GM23248 (cell line): ENCODE results near the gene CD47. TPM values are rescaled to one million over a fixed set of nuclear protein-coding genes. Genes with fewer than 3 reads are reported as not detected.

Source experiments
- DNase-seq: peaks from one replicate; pipeline ENCODE4 v3.0.0-alpha.2; 2015
- H2AFZ ChIP-seq: fragments of 200-600 bp; sonication (generic); 2 replicates; pipeline ENCODE4 v1.6.1; 2016; ENCODE audit warnings: antibody characterized with exemption
- H3F3A ChIP-seq: fragments of 200-600 bp; sonication (generic); 2 replicates; pipeline ENCODE4 v1.6.1; 2016; ENCODE audit warnings: mild to moderate bottlenecking, antibody characterized with exemption, mixed run types; ENCODE audit not compliant: insufficient read depth
- H3K27ac ChIP-seq: fragments of 200-600 bp; sonication (generic); 2 replicates; pipeline ENCODE4 v1.5.1; 2016; ENCODE audit warnings: mild to moderate bottlenecking
- H3K27me3 ChIP-seq: fragments of 200-600 bp; sonication (generic); replicated peaks from 2 replicates; pipeline ENCODE4 v1.6.1; 2016; ENCODE audit warnings: mild to moderate bottlenecking; ENCODE audit not compliant: insufficient read depth
- H3K36me3 ChIP-seq: fragments of 200-600 bp; sonication (generic); 2 replicates; pipeline ENCODE4 v1.6.1; 2016; ENCODE audit warnings: low read depth, mild to moderate bottlenecking
- H3K4me1 ChIP-seq: fragments of 200-600 bp; sonication (generic); 2 replicates; pipeline ENCODE4 v1.6.1; 2016; ENCODE audit warnings: mild to moderate bottlenecking; ENCODE audit not compliant: insufficient read depth
- H3K4me2 ChIP-seq: fragments of 200-600 bp; sonication (generic); one replicate; pipeline ENCODE4 v1.6.1; 2016; ENCODE audit warnings: mild to moderate bottlenecking; ENCODE audit not compliant: unreplicated experiment
- H3K4me3 ChIP-seq: fragments of 200-600 bp; sonication (generic); 2 replicates; pipeline ENCODE4 v1.5.1; 2016; ENCODE audit warnings: mild to moderate bottlenecking
- H3K79me2 ChIP-seq: fragments of 200-600 bp; sonication (generic); 2 replicates; pipeline ENCODE4 v1.6.1; 2016; ENCODE audit warnings: mild to moderate bottlenecking; ENCODE audit not compliant: insufficient read depth
- H3K9ac ChIP-seq: fragments of 200-600 bp; sonication (generic); 2 replicates; pipeline ENCODE4 v1.6.1; 2016; ENCODE audit warnings: mild to moderate bottlenecking
- H3K9me2 ChIP-seq: fragments of 200-600 bp; sonication (generic); 2 replicates; pipeline ENCODE4 v1.6.1; 2016; ENCODE audit warnings: mixed run types, mild to moderate bottlenecking, moderate library complexity; ENCODE audit not compliant: insufficient read depth
- H3K9me3 ChIP-seq: fragments of 200-600 bp; sonication (generic); one replicate; pipeline ENCODE4 v1.6.1; 2017; ENCODE audit warnings: low read depth
- H4K20me1 ChIP-seq: fragments of 200-600 bp; sonication (generic); 2 replicates; pipeline ENCODE4 v1.6.0; 2016; ENCODE audit not compliant: insufficient read depth
- EZH2 ChIP-seq: fragments of 200-600 bp; sonication (generic); IDR thresholded peaks from 2 replicates; pipeline ENCODE4 v1.6.1; 2018; ENCODE audit warnings: antibody characterized with exemption, mild to moderate bottlenecking; ENCODE audit not compliant: insufficient read depth, poor library complexity, severe bottlenecking
- EZH2phosphoT487 ChIP-seq: fragments of 200-600 bp; sonication (generic); IDR thresholded peaks from 2 replicates; pipeline ENCODE4 v1.6.1; 2018; ENCODE audit warnings: antibody characterized with exemption, moderate library complexity, mild to moderate bottlenecking, low read depth; ENCODE audit not compliant: insufficient read depth
- WGBS, 2 experiments: methylation state at CpG; one replicate each; pipeline ENCODE4 v1.1.6; 2015 to 2017; ENCODE audit warnings: low lambda C conversion rate in 2 of 2, low coverage in 1 of 2; ENCODE audit errors: missing lambda C conversion rate in 2 of 2; 5-methylcytosine and 5-hydroxymethylcytosine counted together
- in situ Hi-C: fragments of 300-500 bp; cut with MboI; formaldehyde crosslinking; loops from 2 replicates; pipeline ENCODE4 v1.15.0; 2020
- polyA plus RNA-seq: library from polyadenylated mRNA; unstranded; fragments of >200 nt; fragmentation: Nextera tagmentation; extraction: Ambion mirVana; gene quantifications from 2 replicates; pipeline ENCODE4 v1.2.1, GENCODE V29; 2016
- total RNA-seq: library from RNA; depleted of rRNA; stranded (reverse); fragments of >200 nt; shearing (Covaris generic); gene quantifications from 2 replicates; pipeline ENCODE4 v1.2.3, GENCODE V29; 2014

The CD47 gene
- total and polyA plus RNA-seq, 2 experiments from 2014 or later, result 97.3 to 120 TPM

GRCh38 chr3:108106031-108106430 lies 15.2 kb upstream of the CD47 start:
- Histone ChIP-seq H3K79me2 (no peaks in the 10 kb centered on the region), H3K9me3 (no peaks in the 10 kb centered on the region), H2AFZ (no peak overlapping the region), H3K27me3 (no peaks in the 10 kb centered on the region), H3F3A (peaks cover 9% of the 10 kb centered on the region; the same call in 1 of the 2 replicates), H4K20me1 (no peaks in the 10 kb centered on the region), H3K4me1 (0 out of 2 replicates have a peak, but pooled peaks cover 9% of the 10 kb centered on the region), H3K36me3 (no peaks in the 10 kb centered on the region), H3K9me2 (0 out of 2 replicates have a peak, but pooled peaks cover 4% of the 10 kb centered on the region), H3K27ac (no peak overlapping the region), H3K9ac (no peak overlapping the region), H3K4me2 (peak overlapping the region; percentile 2), H3K4me3 (no peak overlapping the region)
- 40 to 44% methylated on average over 3 of the region's 3 CpGs for WGBS, 2 experiments
- TF ChIP-seq EZH2 (no peak), EZH2phosphoT487 (no peak)
- in situ Hi-C loops, result no loop called here
- DNase-seq, result peak; percentile 79

- WGBS, 2 experiments, result 54 to 56% methylated on average over 11 of the region's 11 CpGs
- Histone ChIP-seq H3K4me3 (no peak overlapping the region), H3F3A (peaks cover 9% of the 10 kb centered on the region; the same call in 1 of the 2 replicates), H4K20me1 (no peaks in the 10 kb centered on the region), H3K9me2 (0 out of 2 replicates have a peak, but pooled peaks cover 4% of the 10 kb centered on the region), H3K27me3 (no peaks in the 10 kb centered on the region), H3K4me1 (0 out of 2 replicates have a peak, but pooled peaks cover 9% of the 10 kb centered on the region), H3K9ac (no peak overlapping the region), H3K79me2 (no peaks in the 10 kb centered on the region), H3K36me3 (no peaks in the 10 kb centered on the region), H3K4me2 (no peak overlapping the region), H3K9me3 (no peaks in the 10 kb centered on the region), H3K27ac (no peak overlapping the region), H2AFZ (no peak overlapping the region)
- peak; percentile 26 for DNase-seq
- TF ChIP-seq EZH2phosphoT487 (no peak), EZH2 (no peak)
- in situ Hi-C loops, result no loop called here
Measured at GRCh38 chr3:108103886-108104797, 13.3 kb upstream of the CD47 start.

- Histone ChIP-seq H3K9me2 (0 out of 2 replicates have a peak, but pooled peaks cover 4% of the 10 kb centered on the region), H3K4me3 (no peak overlapping the region), H3K4me2 (no peak overlapping the region), H3K9me3 (no peaks in the 10 kb centered on the region), H3K27me3 (no peaks in the 10 kb centered on the region), H3K27ac (no peak overlapping the region), H3K79me2 (no peaks in the 10 kb centered on the region), H4K20me1 (no peaks in the 10 kb centered on the region), H3K9ac (no peak overlapping the region), H3F3A (peaks cover 9% of the 10 kb centered on the region; the same call in 1 of the 2 replicates), H2AFZ (no peak overlapping the region), H3K36me3 (no peaks in the 10 kb centered on the region), H3K4me1 (0 out of 2 replicates have a peak, but pooled peaks cover 9% of the 10 kb centered on the region)
- in situ Hi-C loops, result no loop called here
- WGBS, 2 experiments, result 94 to 95% methylated on average over 6 to 7 of the region's 7 CpGs
- no peak for TF ChIP-seq EZH2
- no peak for TF ChIP-seq EZH2phosphoT487
- DNase-seq, result no peak
Measured at GRCh38 chr3:108103040-108103751, 12.4 kb upstream of the CD47 start.

- WGBS, 2 experiments, result 84 to 87% methylated on average over 8 of the region's 8 CpGs
- H3K36me3 ChIP-seq, result no peaks in the 10 kb centered on the region
- TF ChIP-seq EZH2 (no peak), EZH2phosphoT487 (no peak)
- H3K9me2 ChIP-seq, result 0 out of 2 replicates have a peak, but pooled peaks cover 4% of the 10 kb centered on the region
- no peak overlapping the region for H3K27ac ChIP-seq
- no peak overlapping the region for H3K9ac ChIP-seq
- in situ Hi-C loops, result no loop called here
- no peaks in the 10 kb centered on the region for H4K20me1 ChIP-seq
- H3K4me1 ChIP-seq, result 0 out of 2 replicates have a peak, but pooled peaks cover 9% of the 10 kb centered on the region
- peaks cover 9% of the 10 kb centered on the region; the same call in 1 of the 2 replicates for H3F3A ChIP-seq
- H3K4me2 ChIP-seq, result no peak overlapping the region
- H3K4me3 ChIP-seq, result no peak overlapping the region
- no peak for DNase-seq
- H3K27me3 ChIP-seq, result no peaks in the 10 kb centered on the region
- no peak overlapping the region for H2AFZ ChIP-seq
- no peaks in the 10 kb centered on the region for H3K79me2 ChIP-seq
- H3K9me3 ChIP-seq, result no peaks in the 10 kb centered on the region
Measured at GRCh38 chr3:108102420-108103039, 11.7 kb upstream of the CD47 start.
